OCI-LY1 (cell line): ENCODE results near the gene IGSF1.

Source experiments
- EZH2 ChIP-seq: fragments of 200-600 bp; sonication (generic), shearing (Covaris generic); IDR thresholded peaks from 2 replicates; pipeline ENCODE4 v1.8.0; 2017; ENCODE audit warnings: borderline replicate concordance, mixed run types, mild to moderate bottlenecking, antibody characterized with exemption, low read length, moderate library complexity, mixed read lengths
- TF ChIP-seq, protein P1 (sequence below): fragments of 200-600 bp; sonication (generic), shearing (Covaris generic); IDR thresholded peaks from 2 replicates; pipeline ENCODE4 v1.5.1; 2017; ENCODE audit warnings: mild to moderate bottlenecking, antibody characterized with exemption, low read length, moderate library complexity, mixed read lengths

DNA sequence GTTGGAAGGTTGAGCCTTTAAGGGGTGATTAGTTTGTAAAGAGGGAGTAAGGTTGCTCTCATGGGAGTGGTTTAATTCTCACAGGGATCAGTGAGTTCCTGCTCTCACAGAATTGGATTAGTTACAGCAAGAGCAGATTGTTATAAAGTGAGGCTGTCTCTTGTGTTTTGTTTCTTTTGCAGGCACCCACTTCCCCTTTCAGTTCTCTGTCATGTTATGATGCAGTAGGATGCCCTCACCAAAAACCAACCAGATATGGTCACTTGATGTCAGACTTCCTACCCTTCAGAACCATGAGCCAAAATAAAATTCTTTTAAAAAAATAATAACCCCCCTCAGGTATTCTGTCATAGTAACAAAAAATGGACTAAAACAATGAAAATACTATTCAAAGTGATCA lies 19.9 kb upstream of the IGSF1 start:
- TF ChIP-seq, protein P1, sequence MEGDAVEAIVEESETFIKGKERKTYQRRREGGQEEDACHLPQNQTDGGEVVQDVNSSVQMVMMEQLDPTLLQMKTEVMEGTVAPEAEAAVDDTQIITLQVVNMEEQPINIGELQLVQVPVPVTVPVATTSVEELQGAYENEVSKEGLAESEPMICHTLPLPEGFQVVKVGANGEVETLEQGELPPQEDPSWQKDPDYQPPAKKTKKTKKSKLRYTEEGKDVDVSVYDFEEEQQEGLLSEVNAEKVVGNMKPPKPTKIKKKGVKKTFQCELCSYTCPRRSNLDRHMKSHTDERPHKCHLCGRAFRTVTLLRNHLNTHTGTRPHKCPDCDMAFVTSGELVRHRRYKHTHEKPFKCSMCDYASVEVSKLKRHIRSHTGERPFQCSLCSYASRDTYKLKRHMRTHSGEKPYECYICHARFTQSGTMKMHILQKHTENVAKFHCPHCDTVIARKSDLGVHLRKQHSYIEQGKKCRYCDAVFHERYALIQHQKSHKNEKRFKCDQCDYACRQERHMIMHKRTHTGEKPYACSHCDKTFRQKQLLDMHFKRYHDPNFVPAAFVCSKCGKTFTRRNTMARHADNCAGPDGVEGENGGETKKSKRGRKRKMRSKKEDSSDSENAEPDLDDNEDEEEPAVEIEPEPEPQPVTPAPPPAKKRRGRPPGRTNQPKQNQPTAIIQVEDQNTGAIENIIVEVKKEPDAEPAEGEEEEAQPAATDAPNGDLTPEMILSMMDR, result no peak
- TF ChIP-seq EZH2, result no peak
